ENCODE measurements around the gene NOC4L.
"Not testable (repeated sequence)": the region's sequence is repeated elsewhere in the genome, so short reads cannot be mapped to it uniquely, and the experiment has no call there.

The NOC4L gene

GRCh38 chr12:132186208-132186856 is 42.1 kb downstream of the NOC4L start:
- no peak for DNase-seq

- DNase-seq, result no peak
Observed at GRCh38 chr12:132186857-132187620, 42.8 kb downstream of the NOC4L start.

- no peak for DNase-seq
Observed at GRCh38 chr12:132187646-132188450, 43.6 kb downstream of the NOC4L start.

- no peak for DNase-seq
Observed at GRCh38 chr12:132188451-132188901, 44.2 kb downstream of the NOC4L start.

GRCh38 chr12:132188916-132189325 is 44.7 kb downstream of the NOC4L start:
- no peak for DNase-seq

- no peak for DNase-seq
Observed at GRCh38 chr12:132189378-132190011, 45.2 kb downstream of the NOC4L start.

- no peak for DNase-seq
Observed at GRCh38 chr12:132190012-132190755, 45.9 kb downstream of the NOC4L start.

GRCh38 chr12:132190834-132191500 is 46.7 kb downstream of the NOC4L start:
- DNase-seq, result no peak

- DNase-seq, result no peak
Observed at GRCh38 chr12:132191715-132192553, 47.7 kb downstream of the NOC4L start.

- DNase-seq, result no peak
Observed at GRCh38 chr12:132194056-132194455, 49.8 kb downstream of the NOC4L start.

GRCh38 chr12:132194556-132194955 is 50.3 kb downstream of the NOC4L start:
- DNase-seq, result no peak

GRCh38 chr12:132195242-132195641 is 51.0 kb downstream of the NOC4L start:
- not testable (repeated sequence) for DNase-seq

GRCh38 chr12:132196038-132196872 is 52.0 kb downstream of the NOC4L start:
- no peak for DNase-seq

GRCh38 chr12:132196873-132197390 is 52.7 kb downstream of the NOC4L start:
- no peak for DNase-seq

GRCh38 chr12:132197581-132198354 is 53.5 kb downstream of the NOC4L start:
- no peak for DNase-seq

GRCh38 chr12:132199101-132199500 is 54.8 kb downstream of the NOC4L start:
- no peak for DNase-seq

- DNase-seq, result no peak
Observed at GRCh38 chr12:132199526-132200319, 55.5 kb downstream of the NOC4L start.

- no peak for DNase-seq
Observed at GRCh38 chr12:132200800-132201199, 56.5 kb downstream of the NOC4L start.
